Calu3 (cell line): ENCODE measurements around the gene TRMT6. TPM values are rescaled to one million over a fixed set of nuclear protein-coding genes. Genes with fewer than 3 reads are reported as not detected.

Experiments used
- BruUV-seq: library from RNA; stranded (reverse); fragments of 400-500 nt; replicated peaks from 2 replicates; lab custom pipeline; 2021; lab: Mats Ljungman, UMichigan
- CTCF ChIA-PET: fragments of 300-600 bp; sonication (Branson Sonifier 250); formaldehyde crosslinking; loops from one replicate; lab custom pipeline; 2022; ENCODE audit warnings: antibody characterized with exemption; lab: Charles Lee
- DNase-seq: peaks from one replicate; pipeline ENCODE4 v3.0.0; 2022
- H3K27ac Mint-ChIP-seq: one replicate; pipeline ENCODE4 v1.8.0; 2022; ENCODE audit warnings: mixed read lengths; ENCODE audit not compliant: unreplicated experiment
- H3K27me3 Mint-ChIP-seq: one replicate; pipeline ENCODE4 v1.8.0; 2022; ENCODE audit warnings: mixed read lengths; ENCODE audit not compliant: unreplicated experiment
- H3K36me3 Mint-ChIP-seq: one replicate; pipeline ENCODE4 v1.8.0; 2022; ENCODE audit warnings: mild to moderate bottlenecking, moderate library complexity, mixed read lengths; ENCODE audit not compliant: insufficient read depth, unreplicated experiment
- H3K4me1 Mint-ChIP-seq: one replicate; pipeline ENCODE4 v1.8.0; 2022; ENCODE audit warnings: mild to moderate bottlenecking, low read depth, mixed read lengths; ENCODE audit not compliant: unreplicated experiment
- H3K4me3 Mint-ChIP-seq: one replicate; pipeline ENCODE4 v1.8.0; 2022; ENCODE audit warnings: mild to moderate bottlenecking, low read depth, moderate library complexity, mixed read lengths; ENCODE audit not compliant: unreplicated experiment
- H3K9me3 Mint-ChIP-seq: one replicate; pipeline ENCODE4 v1.8.0; 2022; ENCODE audit warnings: low read depth, mixed read lengths; ENCODE audit not compliant: unreplicated experiment
- CTCF ChIP-seq: fragments of 200-600 bp; IDR thresholded peaks from one replicate; pipeline ENCODE4 v1.8.0; 2022; ENCODE audit warnings: antibody characterized with exemption; ENCODE audit not compliant: unreplicated experiment
- intact Hi-C: fragments of 100-400 bp; cut with micrococcal nuclease; formaldehyde crosslinking; loops from one replicate; pipeline ENCODE4 v1.10.0; 2022; ENCODE audit not compliant: unreplicated experiment
- total RNA-seq: library from RNA; stranded (reverse); gene quantifications from 2 replicates; pipeline ENCODE4 v1.2.3, GENCODE V29; 2022

The TRMT6 gene
- total RNA-seq, 1 experiment from 2014 or later, result 14.2 TPM

- Mint-ChIP-seq H3K36me3 (no peaks in the 10 kb centered on the region), H3K27me3 (no peaks in the 10 kb centered on the region), H3K9me3 (no peaks in the 10 kb centered on the region), H3K27ac (peak overlapping the region; percentile 60), H3K4me1 (peaks cover 16% of the 10 kb centered on the region), H3K4me3 (no peak overlapping the region)
- CTCF ChIA-PET, result no interaction called here
- no peak for DNase-seq
- no peak for TF ChIP-seq CTCF
- intact Hi-C loops, result no loop called here
- BruUV-seq, result no TSS peak
These were observed 20.9 kb upstream of the TRMT6 start for GRCh38 chr20:5971203-5971602.

GRCh38 chr20:5970381-5970780 is 20.0 kb upstream of the TRMT6 start:
- no TSS peak for BruUV-seq
- DNase-seq, result no peak
- intact Hi-C loops, result no loop called here
- no peak overlapping the region for H3K4me3 Mint-ChIP-seq
- peak overlapping the region; percentile 36 for H3K27ac Mint-ChIP-seq
- CTCF ChIA-PET, result no interaction called here
- H3K27me3 Mint-ChIP-seq, result no peaks in the 10 kb centered on the region
- H3K36me3 Mint-ChIP-seq, result no peaks in the 10 kb centered on the region
- no peaks in the 10 kb centered on the region for H3K9me3 Mint-ChIP-seq
- peaks cover 16% of the 10 kb centered on the region for H3K4me1 Mint-ChIP-seq
- no peak for TF ChIP-seq CTCF

GRCh38 chr20:5969940-5970339 is 19.6 kb upstream of the TRMT6 start:
- Mint-ChIP-seq H3K4me3 (no peak overlapping the region), H3K27me3 (no peaks in the 10 kb centered on the region), H3K36me3 (no peaks in the 10 kb centered on the region), H3K9me3 (no peaks in the 10 kb centered on the region), H3K4me1 (peaks cover 16% of the 10 kb centered on the region), H3K27ac (peak overlapping the region; percentile 36)
- BruUV-seq, result no TSS peak
- intact Hi-C loops, result no loop called here
- CTCF ChIA-PET, result no interaction called here
- no peak for DNase-seq
- no peak for TF ChIP-seq CTCF

- no TSS peak for BruUV-seq
- TF ChIP-seq CTCF, result no peak
- H3K4me3 Mint-ChIP-seq, result no peak overlapping the region
- CTCF ChIA-PET, result no interaction called here
- no peaks in the 10 kb centered on the region for H3K9me3 Mint-ChIP-seq
- no peaks in the 10 kb centered on the region for H3K27me3 Mint-ChIP-seq
- no peaks in the 10 kb centered on the region for H3K36me3 Mint-ChIP-seq
- intact Hi-C loops, result no loop called here
- H3K4me1 Mint-ChIP-seq, result peaks cover 16% of the 10 kb centered on the region
- no peak for DNase-seq
- H3K27ac Mint-ChIP-seq, result no peak overlapping the region
These were observed 19.1 kb upstream of the TRMT6 start for GRCh38 chr20:5969348-5969935.
